Caco-2 (cell line): ENCODE data around the gene CADPS. TPM values are rescaled to one million over a fixed set of nuclear protein-coding genes. Genes with fewer than 3 reads are reported as not detected.

ENCODE experiments used
- BruUV-seq: library from RNA; stranded (reverse); fragments of 400-500 nt; replicated peaks from 2 replicates; lab custom pipeline; 2021; lab: Mats Ljungman, UMichigan
- CTCF ChIA-PET: fragments of 300-600 bp; sonication (Branson Sonifier 250); formaldehyde crosslinking; loops from one replicate; lab custom pipeline; 2022; ENCODE audit warnings: antibody characterized with exemption; lab: Charles Lee
- POLR2A ChIA-PET: fragments of 300-600 bp; sonication (Branson Sonifier 250); formaldehyde crosslinking; loops from one replicate; lab custom pipeline; 2022; ENCODE audit warnings: antibody characterized with exemption; lab: Charles Lee
- DNase-seq, 2 experiments: peaks; one replicate each; pipeline versions ENCODE4 v3.0.0 to v3.0.0-alpha.2; 2020 to 2022
- H3K27me3 ChIP-seq: replicated peaks from 2 replicates; pipeline ENCODE4 v1.6.0; 2011; ENCODE audit warnings: low read length; ENCODE audit not compliant: control insufficient read depth, insufficient read depth
- H3K36me3 ChIP-seq: 2 replicates; pipeline ENCODE4 v1.5.1; 2011; ENCODE audit warnings: low read length; ENCODE audit not compliant: control insufficient read depth, insufficient read depth
- H3K4me1 ChIP-seq: fragments of 250-450 bp; sonication (Bioruptor Pico); 2 replicates; pipeline ENCODE4 v1.5.1; 2020; ENCODE audit warnings: mild to moderate bottlenecking
- H3K4me3 ChIP-seq: 2 replicates; pipeline ENCODE4 v1.5.1; 2011; ENCODE audit warnings: low read depth, mild to moderate bottlenecking, control low read depth, low read length
- H3K9me3 ChIP-seq: fragments of 250-450 bp; sonication (Bioruptor Pico); 2 replicates; pipeline ENCODE4 v1.5.1; 2020; ENCODE audit warnings: mild to moderate bottlenecking, moderate library complexity
- H3K27ac Mint-ChIP-seq: one replicate; pipeline ENCODE4 v1.8.0; 2022; ENCODE audit warnings: mixed read lengths; ENCODE audit not compliant: unreplicated experiment
- H3K27me3 Mint-ChIP-seq: one replicate; pipeline ENCODE4 v1.8.0; 2022; ENCODE audit warnings: mixed read lengths; ENCODE audit not compliant: insufficient read depth, unreplicated experiment
- H3K36me3 Mint-ChIP-seq: one replicate; pipeline ENCODE4 v1.8.0; 2022; ENCODE audit warnings: mild to moderate bottlenecking, mixed read lengths; ENCODE audit not compliant: insufficient read depth, unreplicated experiment
- H3K4me1 Mint-ChIP-seq: one replicate; pipeline ENCODE4 v1.8.0; 2022; ENCODE audit warnings: low read depth, mixed read lengths; ENCODE audit not compliant: unreplicated experiment
- H3K4me3 Mint-ChIP-seq: one replicate; pipeline ENCODE4 v1.8.0; 2022; ENCODE audit warnings: mild to moderate bottlenecking, moderate library complexity, mixed read lengths; ENCODE audit not compliant: unreplicated experiment
- H3K9me3 Mint-ChIP-seq: one replicate; pipeline ENCODE4 v1.8.0; 2022; ENCODE audit warnings: mixed read lengths; ENCODE audit not compliant: unreplicated experiment
- CTCF ChIP-seq, 2 experiments: fragments of 200-600 bp in 1 of 2; IDR thresholded peaks; 1 replicate in 1 of 2; 2 replicates in 1 of 2; pipeline versions ENCODE4 v1.5.1 to v1.8.0; 2011 to 2022; ENCODE audit warnings: antibody characterized with exemption in 1 of 2, control low read depth in 1 of 2, inconsistent platforms in 1 of 2, low read depth in 1 of 2, low read length in 1 of 2, mild to moderate bottlenecking in 1 of 2, moderate library complexity in 1 of 2; ENCODE audit not compliant: insufficient read depth in 1 of 2, severe bottlenecking in 1 of 2, unreplicated experiment in 1 of 2
- intact Hi-C: fragments of 100-400 bp; cut with micrococcal nuclease; formaldehyde crosslinking; loops from one replicate; pipeline ENCODE4 v1.10.0; 2022; ENCODE audit not compliant: unreplicated experiment
- total RNA-seq: library from RNA; stranded (reverse); gene quantifications from 2 replicates; pipeline ENCODE4 v1.2.3, GENCODE V29; 2022

CADPS gene
- total RNA-seq, 1 experiment from 2014 or later, result not detected

- no peaks in the 10 kb centered on the region for H3K9me3 Mint-ChIP-seq
- intact Hi-C loops, result no loop called here
- TF ChIP-seq CTCF (IDR thresholded peaks at IDR 0.05; ENCODE audit: insufficient read depth in 1 of 2, low read depth in 1 of 2, low read length in 1 of 2, severe bottlenecking in 1 of 2, unreplicated experiment in 1 of 2), result no peak
- POLR2A ChIA-PET, result no interaction called here
- H3K4me1 Mint-ChIP-seq, result no peaks in the 10 kb centered on the region
- H3K36me3 Mint-ChIP-seq, result no peaks in the 10 kb centered on the region
- no peak for DNase-seq
- Histone ChIP-seq H3K9me3 (no peaks in the 10 kb centered on the region), H3K27me3 (no peaks in the 10 kb centered on the region; the same call in 1 of the 2 replicates), H3K4me3 (no peak overlapping the region), H3K36me3 (no peaks in the 10 kb centered on the region), H3K4me1 (no peaks in the 10 kb centered on the region)
- CTCF ChIA-PET, result interaction anchor here (0.6 kb wide), 1 partner anchor 16 kb away, joined by 3 read pairs; no protein-coding TSS in a partner anchor
- H3K4me3 Mint-ChIP-seq, result no peak overlapping the region
- peaks cover 12% of the 10 kb centered on the region for H3K27me3 Mint-ChIP-seq
- H3K27ac Mint-ChIP-seq, result no peak overlapping the region
- no TSS peak for BruUV-seq
Measured at GRCh38 chr3:62682826-62683225, 192.4 kb downstream of the CADPS start.

- H3K4me3 ChIP-seq, result no peak overlapping the region
- no peaks in the 10 kb centered on the region; the same call in 1 of the 2 replicates for H3K27me3 ChIP-seq
- intact Hi-C loops, result no loop called here
- BruUV-seq, result no TSS peak
- CTCF ChIA-PET, result no interaction called here
- H3K4me1 Mint-ChIP-seq, result no peaks in the 10 kb centered on the region
- H3K36me3 ChIP-seq, result no peaks in the 10 kb centered on the region
- peaks cover 17% of the 10 kb centered on the region for H3K27me3 Mint-ChIP-seq
- no peaks in the 10 kb centered on the region for H3K4me1 ChIP-seq
- TF ChIP-seq CTCF (IDR thresholded peaks at IDR 0.05; ENCODE audit: insufficient read depth in 1 of 2, low read depth in 1 of 2, low read length in 1 of 2, severe bottlenecking in 1 of 2, unreplicated experiment in 1 of 2), result no peak
- H3K9me3 ChIP-seq, result no peaks in the 10 kb centered on the region
- no peak overlapping the region for H3K4me3 Mint-ChIP-seq
- H3K27ac Mint-ChIP-seq, result no peak overlapping the region
- H3K36me3 Mint-ChIP-seq, result no peaks in the 10 kb centered on the region
- DNase-seq, result no peak
- POLR2A ChIA-PET, result no interaction called here
- H3K9me3 Mint-ChIP-seq, result no peaks in the 10 kb centered on the region
Measured at GRCh38 chr3:62679988-62680387, 195.2 kb downstream of the CADPS start.

- no peaks in the 10 kb centered on the region for H3K36me3 Mint-ChIP-seq
- no peaks in the 10 kb centered on the region for H3K4me1 Mint-ChIP-seq
- intact Hi-C loops, result no loop called here
- no peak for DNase-seq
- Histone ChIP-seq H3K4me1 (no peaks in the 10 kb centered on the region), H3K9me3 (no peaks in the 10 kb centered on the region), H3K27me3 (no peaks in the 10 kb centered on the region; the same call in 1 of the 2 replicates), H3K36me3 (no peaks in the 10 kb centered on the region), H3K4me3 (no peak overlapping the region)
- H3K9me3 Mint-ChIP-seq, result no peaks in the 10 kb centered on the region
- no peak overlapping the region for H3K4me3 Mint-ChIP-seq
- ChIA-PET CTCF (no interaction called here), POLR2A (no interaction called here)
- no peak overlapping the region for H3K27ac Mint-ChIP-seq
- BruUV-seq, result no TSS peak
- peaks cover 17% of the 10 kb centered on the region for H3K27me3 Mint-ChIP-seq
- TF ChIP-seq CTCF (IDR thresholded peaks at IDR 0.05; ENCODE audit: insufficient read depth in 1 of 2, low read depth in 1 of 2, low read length in 1 of 2, severe bottlenecking in 1 of 2, unreplicated experiment in 1 of 2), result no peak
Measured at GRCh38 chr3:62678841-62679240, 196.4 kb downstream of the CADPS start.
